HL-60 (cell line): ENCODE measurements around the gene SYCP2.

Experiments
- GABPA ChIP-seq: IDR thresholded peaks from 2 replicates; pipeline ENCODE4 v1.6.1; 2012; ENCODE audit warnings: low read depth
- POLR2AphosphoS5 ChIP-seq: IDR thresholded peaks from 2 replicates; pipeline ENCODE4 v1.6.1; 2012; ENCODE audit warnings: low read depth

DNA sequence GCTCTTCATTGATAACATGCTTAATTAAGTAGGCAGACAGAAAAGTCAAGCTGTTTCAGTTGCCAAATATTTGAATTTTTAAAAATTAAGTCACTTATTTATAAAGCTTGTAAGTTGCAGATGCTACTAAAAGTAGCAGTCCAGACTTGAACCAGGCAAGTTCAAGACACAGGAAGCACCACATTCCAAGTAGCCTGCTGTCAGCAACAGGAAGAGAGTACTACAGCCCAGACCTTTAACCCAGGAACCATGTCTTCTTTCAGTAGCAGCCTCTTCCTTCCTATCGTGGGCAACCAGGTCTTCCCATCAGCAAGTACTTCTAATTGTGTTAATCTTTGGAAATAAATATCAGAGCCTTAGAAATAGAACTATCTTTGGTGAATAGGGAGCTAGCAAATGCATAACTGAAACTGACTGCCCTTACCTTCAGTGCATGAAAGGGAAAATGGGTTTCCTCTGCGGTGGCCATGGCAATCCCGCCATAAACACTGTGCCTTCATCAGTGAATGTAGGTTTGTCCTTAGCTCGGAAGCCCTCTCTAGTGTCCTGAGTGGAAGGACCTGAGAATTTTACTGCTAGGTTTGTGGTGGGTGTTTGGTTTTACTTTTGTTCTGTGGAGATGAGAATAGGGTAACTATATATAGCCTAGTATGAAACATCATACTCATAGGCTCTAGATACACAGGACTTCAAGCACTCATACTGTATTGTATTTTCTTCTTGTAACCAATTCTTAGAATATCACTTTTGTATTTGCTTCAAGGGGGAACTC is 95.6 kb downstream of the SYCP2 start:
- no peak for TF ChIP-seq GABPA
- no peak for TF ChIP-seq POLR2AphosphoS5
